HEK293 (cell line): ENCODE data around the gene PLSCR1.

Source experiments
- CTCF ChIA-PET: fragments of 350-600 bp; formaldehyde crosslinking; extraction: SDS; loops from one replicate; lab custom pipeline; 2021; ENCODE audit warnings: antibody characterized with exemption; lab: Yijun Ruan, JAX
- POLR2A ChIA-PET: fragments of 300-600 bp; formaldehyde crosslinking; extraction: SDS; loops from one replicate; lab custom pipeline; 2020; ENCODE audit warnings: antibody characterized with exemption, inconsistent platforms; lab: Yijun Ruan, JAX
- H3K27ac ChIP-seq: fragments of 200-500 bp; sonication (Bioruptor generic); 2 replicates; pipeline ENCODE4 v1.5.1; 2014; ENCODE audit warnings: low read depth, low read length, control low read depth, inconsistent platforms; ENCODE audit errors: extremely low read depth
- H3K36me3 ChIP-seq, 2 experiments: fragments of 200-500 bp in 1 of 2; sonication (Bioruptor generic) in 1 of 2; 1 replicate in 1 of 2; 2 replicates in 1 of 2; pipeline ENCODE4 v1.5.1; 2014 to 2017; ENCODE audit warnings: inconsistent platforms in 2 of 2, low read length in 2 of 2; ENCODE audit not compliant: control insufficient read depth in 2 of 2, insufficient read depth in 1 of 2
- H3K4me1 ChIP-seq: fragments of 200-500 bp; sonication (Bioruptor generic); 2 replicates; pipeline ENCODE4 v1.5.1; 2014; ENCODE audit warnings: mild to moderate bottlenecking, low read length, inconsistent platforms; ENCODE audit not compliant: control insufficient read depth, insufficient read depth
- H3K4me3 ChIP-seq: 2 replicates; pipeline ENCODE4 v1.5.1; 2011; ENCODE audit warnings: low read depth, mild to moderate bottlenecking, control low read depth, low read length, moderate library complexity
- H3K9me3 ChIP-seq: fragments of 200-500 bp; sonication (Bioruptor generic); 2 replicates; pipeline ENCODE4 v1.5.1; 2014; ENCODE audit warnings: low read depth, low read length, inconsistent platforms; ENCODE audit not compliant: control insufficient read depth, insufficient read depth
- ATF2 ChIP-seq: fragments of 450-650 bp; formaldehyde crosslinking; IDR thresholded peaks from 2 replicates; pipeline ENCODE4 v1.5.1; 2016; ENCODE audit warnings: missing biosample characterization, missing genetic modification characterization, low read depth
- BCL6B ChIP-seq: fragments of 450-650 bp; formaldehyde crosslinking; IDR thresholded peaks from 2 replicates; pipeline ENCODE4 v1.5.1; 2017; ENCODE audit warnings: missing biosample characterization, missing genetic modification characterization
- HOXA7 ChIP-seq: sonication (generic); formaldehyde crosslinking; IDR thresholded peaks from 2 replicates; pipeline ENCODE4 v1.8.1; 2022; ENCODE audit warnings: missing genetic modification reagents, borderline replicate concordance
- KLF10 ChIP-seq: fragments of 450-650 bp; IDR thresholded peaks from 2 replicates; pipeline ENCODE4 v1.5.1; 2018; ENCODE audit warnings: missing biosample characterization, mild to moderate bottlenecking, missing genetic modification characterization
- KLF7 ChIP-seq: fragments of 450-650 bp; formaldehyde crosslinking; IDR thresholded peaks from 2 replicates; pipeline ENCODE4 v1.5.1; 2016; ENCODE audit warnings: missing biosample characterization, missing genetic modification characterization, borderline replicate concordance
- MEIS1 ChIP-seq: sonication (generic); formaldehyde crosslinking; IDR thresholded peaks from 2 replicates; pipeline ENCODE4 v1.8.1; 2022; ENCODE audit warnings: missing genetic modification reagents, mild to moderate bottlenecking, borderline replicate concordance
- REST ChIP-seq: fragments of 450-650 bp; formaldehyde crosslinking; IDR thresholded peaks from 2 replicates; pipeline ENCODE4 v1.5.1; 2016; ENCODE audit warnings: missing biosample characterization, missing genetic modification characterization
- SCRT2 ChIP-seq: fragments of 450-650 bp; formaldehyde crosslinking; IDR thresholded peaks from 2 replicates; pipeline ENCODE4 v1.5.1; 2016; ENCODE audit warnings: missing biosample characterization, missing genetic modification characterization
- SP2 ChIP-seq: fragments of 450-650 bp; formaldehyde crosslinking; IDR thresholded peaks from 2 replicates; pipeline ENCODE4 v1.5.1; 2016; ENCODE audit warnings: missing biosample characterization, missing genetic modification characterization
- TRIM28 ChIP-seq: IDR thresholded peaks from 2 replicates; pipeline ENCODE4 v1.6.1; 2011; ENCODE audit warnings: low read length, control low read depth, borderline replicate concordance
- WT1 ChIP-seq: fragments of 450-650 bp; formaldehyde crosslinking; IDR thresholded peaks from 2 replicates; pipeline ENCODE4 v1.5.1; 2016; ENCODE audit warnings: missing biosample characterization, missing genetic modification characterization
- ZEB2 ChIP-seq: fragments of 450-650 bp; formaldehyde crosslinking; IDR thresholded peaks from 2 replicates; pipeline ENCODE4 v1.5.1; 2016; ENCODE audit warnings: missing biosample characterization, missing genetic modification characterization
- ZNF184 ChIP-seq: fragments of 450-650 bp; IDR thresholded peaks from 2 replicates; pipeline ENCODE4 v1.5.1; 2018; ENCODE audit warnings: missing biosample characterization, mild to moderate bottlenecking, missing genetic modification characterization
- ZNF23 ChIP-seq: fragments of 450-650 bp; formaldehyde crosslinking; IDR thresholded peaks from 2 replicates; pipeline ENCODE4 v1.5.1; 2016; ENCODE audit warnings: missing biosample characterization, missing genetic modification characterization, borderline replicate concordance
- ZNF366 ChIP-seq: fragments of 450-650 bp; formaldehyde crosslinking; conservative IDR thresholded peaks from 2 replicates; pipeline ENCODE4 v1.5.1; 2016; ENCODE audit warnings: missing biosample characterization, missing genetic modification characterization
- ZNF549 ChIP-seq: fragments of 450-650 bp; IDR thresholded peaks from 2 replicates; pipeline ENCODE4 v1.5.1; 2018; ENCODE audit warnings: missing biosample characterization, missing genetic modification characterization, mild to moderate bottlenecking, inconsistent platforms, moderate library complexity
- ZNF596 ChIP-seq: fragments of 450-650 bp; IDR thresholded peaks from 2 replicates; pipeline ENCODE4 v1.5.0; 2018; ENCODE audit warnings: missing biosample characterization, mild to moderate bottlenecking, missing genetic modification characterization, moderate library complexity
- ZNF701 ChIP-seq: fragments of 450-650 bp; formaldehyde crosslinking; IDR thresholded peaks from 2 replicates; pipeline ENCODE4 v1.5.1; 2016; ENCODE audit warnings: missing biosample characterization, missing genetic modification characterization
- ZNF792 ChIP-seq: fragments of 450-650 bp; formaldehyde crosslinking; IDR thresholded peaks from 2 replicates; pipeline ENCODE4 v1.5.1; 2016; ENCODE audit warnings: missing biosample characterization, missing genetic modification characterization
- ZXDB ChIP-seq: fragments of 450-650 bp; formaldehyde crosslinking; IDR thresholded peaks from 2 replicates; pipeline ENCODE4 v1.5.1; 2016; ENCODE audit warnings: missing biosample characterization, missing genetic modification characterization

The PLSCR1 gene

GRCh38 chr3:146468671-146469149, 75.7 kb downstream of the PLSCR1 start (continued):
- no peak for TF ChIP-seq BCL6B (tag by site-specific recombination)
- TF ChIP-seq ZXDB (tag by site-specific recombination): no peak

- no peak overlapping the region for H3K4me3 ChIP-seq
- POLR2A ChIA-PET: interaction anchor here (1.1 kb wide), 1 partner anchor 76 kb away, joined by 9 read pairs; the partner anchor contains the start of gene PLSCR1
- H3K36me3 ChIP-seq: no peaks in the 10 kb centered on the region
- no peaks in the 10 kb centered on the region for H3K4me1 ChIP-seq
- TF ChIP-seq HOXA7 (CRISPR knock-in tag): no peak
- TF ChIP-seq MEIS1: no peak
- no peak for TF ChIP-seq KLF7 (tag by site-specific recombination)
- no peak for TF ChIP-seq ZEB2
- TF ChIP-seq ZNF549: no peak
- no peak for TF ChIP-seq REST (tag by site-specific recombination)
- TF ChIP-seq ZNF596 (tag by site-specific recombination): no peak
- TF ChIP-seq KLF10 (tag by site-specific recombination): no peak
- TF ChIP-seq SCRT2 (tag by site-specific recombination): no peak
- TF ChIP-seq ZNF701 (tag by site-specific recombination): no peak
- no peak for TF ChIP-seq TRIM28
- no peak for TF ChIP-seq ATF2 (tag by site-specific recombination)
- TF ChIP-seq ZNF23 (tag by site-specific recombination): no peak
- TF ChIP-seq, all 188 proteins: peak for 0
- CTCF ChIA-PET: no interaction called here
- H3K27ac ChIP-seq: no peak overlapping the region
- no peaks in the 10 kb centered on the region for H3K9me3 ChIP-seq
Observed at GRCh38 chr3:146468234-146468633, 76.2 kb downstream of the PLSCR1 start.

- CTCF ChIA-PET: no interaction called here
- Histone ChIP-seq H3K27ac (no peak overlapping the region), H3K9me3 (no peaks in the 10 kb centered on the region), H3K36me3 (no peaks in the 10 kb centered on the region), H3K4me3 (no peak overlapping the region), H3K4me1 (no peaks in the 10 kb centered on the region)
- TF ChIP-seq SP2 (tag by site-specific recombination): no peak
- TF ChIP-seq ZNF792 (tag by site-specific recombination): no peak
- TF ChIP-seq ZNF184 (tag by site-specific recombination): no peak
- TF ChIP-seq ZNF366: no peak
- TF ChIP-seq WT1 (tag by site-specific recombination): 0 out of 2 replicates have a peak, but pooled peaks have one; percentile 28
- POLR2A ChIA-PET: no interaction called here
Observed at GRCh38 chr3:146466604-146467003, 77.8 kb downstream of the PLSCR1 start.
